Inflammatory macrophage treated with lipopolysaccharide for 4 hours (primary cell): ENCODE results near the gene FN3KRP.
"Not testable (repeated sequence)": the region's sequence is repeated elsewhere in the genome, so short reads cannot be mapped to it uniquely, and the experiment has no call there.

Experiments used
- DNase-seq: peaks from one replicate; pipeline ENCODE4 v3.0.0-alpha.2; 2020

The FN3KRP gene

GRCh38 chr17:82745524-82745923 is 29.0 kb downstream of the FN3KRP start:
- DNase-seq, result no peak

- DNase-seq, result no peak
Observed at GRCh38 chr17:82748756-82749155, 32.2 kb downstream of the FN3KRP start.

GRCh38 chr17:82750241-82750908 is 33.9 kb downstream of the FN3KRP start:
- DNase-seq, result no peak

- DNase-seq, result no peak
Observed at GRCh38 chr17:82751171-82751570, 34.7 kb downstream of the FN3KRP start.

GRCh38 chr17:82751571-82752370 is 35.3 kb downstream of the FN3KRP start, which contains the start of gene TBCD:
TBCD (plus strand) TSS chr17:82752065; CDS start chr17:82752194, 129 bp downstream.
- DNase-seq, result peak; percentile 84

- DNase-seq, result no peak
Observed at GRCh38 chr17:82752371-82753200, 36.1 kb downstream of the FN3KRP start.

- no peak for DNase-seq
Observed at GRCh38 chr17:82753201-82753464, 36.6 kb downstream of the FN3KRP start.

GRCh38 chr17:82754297-82755208 is 38.0 kb downstream of the FN3KRP start:
- no peak for DNase-seq

GRCh38 chr17:82756166-82756565 is 39.7 kb downstream of the FN3KRP start:
- DNase-seq, result no peak

- DNase-seq, result no peak
Observed at GRCh38 chr17:82765371-82765770, 48.9 kb downstream of the FN3KRP start.

GRCh38 chr17:82767041-82767754 is 50.7 kb downstream of the FN3KRP start:
- DNase-seq, result peak; percentile 56

- DNase-seq, result no peak
Observed at GRCh38 chr17:82769041-82769440, 52.5 kb downstream of the FN3KRP start.

- DNase-seq, result no peak
Observed at GRCh38 chr17:82772026-82772425, 55.5 kb downstream of the FN3KRP start.

- DNase-seq, result not testable (repeated sequence)
Observed at GRCh38 chr17:82774456-82774855, 58.0 kb downstream of the FN3KRP start.

GRCh38 chr17:82775001-82775823 is 58.7 kb downstream of the FN3KRP start:
- DNase-seq, result peak; percentile 23

GRCh38 chr17:82776454-82776853 is 59.9 kb downstream of the FN3KRP start:
- no peak for DNase-seq
